Measurements from ENCODE around the gene AFF3. TPM values are rescaled to one million over a fixed set of nuclear protein-coding genes. Genes with fewer than 3 reads are reported as not detected.

AFF3 gene
- total and polyA plus RNA-seq, 4 donors = 0.48 to 5.3 (median 2.3) TPM

DNA sequence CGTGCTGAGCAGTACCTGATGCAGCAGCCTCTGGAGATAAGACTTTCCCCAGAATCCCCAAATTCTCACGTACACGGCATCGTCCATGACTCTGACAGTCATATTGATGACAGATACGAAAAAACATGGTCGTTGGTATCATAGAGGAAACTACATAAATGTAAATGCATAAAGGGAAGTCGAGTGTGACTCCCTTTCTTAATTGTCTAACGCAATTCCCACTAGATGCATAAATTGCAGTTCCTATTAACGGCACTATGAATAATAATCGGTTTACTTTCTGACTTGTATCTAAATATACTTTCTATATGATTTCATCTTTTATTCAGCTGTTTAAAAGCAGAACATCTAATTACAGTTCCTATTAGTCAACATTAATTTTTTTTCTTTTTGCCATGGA, 330.0 kb downstream of the AFF3 start:
- H3K4me1 ChIP-seq (ENCODE audit: control insufficient read depth in 4 of 4, insufficient read depth in 4 of 4, low read length in 3 of 4) = no peaks in the 10 kb centered on the region
- 87% methylated on average over 10 of the region's 10 CpGs for WGBS
- H3K27me3 ChIP-seq (ENCODE audit: control insufficient read depth in 4 of 4, insufficient read depth in 4 of 4, low read length in 3 of 4) = no peaks in the 10 kb centered on the region
- no peaks in the 10 kb centered on the region for H3K9me3 ChIP-seq (ENCODE audit: control insufficient read depth in 4 of 4, low read length in 3 of 4)
- no peaks in the 10 kb centered on the region for H3K36me3 ChIP-seq (ENCODE audit: control insufficient read depth in 4 of 4, insufficient read depth in 3 of 4, low read depth in 1 of 4, low read length in 3 of 4)
- TF ChIP-seq YY1 (IDR thresholded peaks at IDR 0.05) (no peak), RXRA (IDR thresholded peaks at IDR 0.05) (no peak)
- no peak overlapping the region for H3K4me3 ChIP-seq (ENCODE audit: low read depth in 1 of 3, low read length in 3 of 3)
- H3K9ac ChIP-seq (ENCODE audit: low read depth in 1 of 2, low read length in 2 of 2) = no peak overlapping the region
- no peak overlapping the region for H3K27ac ChIP-seq (ENCODE audit: low read depth in 1 of 2, low read length in 2 of 2)
- DNase-seq (ENCODE audit: low spot score) = no peak

DNA sequence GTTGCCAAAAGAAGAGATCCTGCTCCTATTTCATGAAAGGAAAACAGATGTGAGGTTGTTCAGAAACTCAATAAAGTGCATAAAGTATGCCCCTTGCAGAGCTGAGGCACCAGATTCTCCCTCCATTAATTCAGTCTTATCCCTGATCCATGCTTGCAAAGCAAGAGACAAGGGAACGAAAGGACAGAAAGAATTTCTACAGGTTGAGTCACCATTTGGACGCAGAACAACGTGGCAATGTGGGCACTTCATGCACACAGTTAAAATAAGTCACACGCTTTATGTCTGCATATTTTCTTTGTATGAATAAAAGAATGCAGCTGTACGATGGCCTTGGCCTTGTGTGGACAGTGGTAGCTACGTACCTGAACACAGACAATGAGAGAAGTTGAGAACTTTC, 330.8 kb downstream of the AFF3 start:
- no peak overlapping the region for H3K27ac ChIP-seq (ENCODE audit: low read depth in 1 of 2, low read length in 2 of 2)
- no peaks in the 10 kb centered on the region for H3K36me3 ChIP-seq (ENCODE audit: control insufficient read depth in 4 of 4, insufficient read depth in 3 of 4, low read depth in 1 of 4, low read length in 3 of 4)
- no peak for DNase-seq (ENCODE audit: low spot score)
- H3K9me3 ChIP-seq (ENCODE audit: control insufficient read depth in 4 of 4, low read length in 3 of 4) = no peaks in the 10 kb centered on the region
- H3K27me3 ChIP-seq (ENCODE audit: control insufficient read depth in 4 of 4, insufficient read depth in 4 of 4, low read length in 3 of 4) = no peaks in the 10 kb centered on the region
- H3K9ac ChIP-seq (ENCODE audit: low read depth in 1 of 2, low read length in 2 of 2) = no peak overlapping the region
- no peaks in the 10 kb centered on the region for H3K4me1 ChIP-seq (ENCODE audit: control insufficient read depth in 4 of 4, insufficient read depth in 4 of 4, low read length in 3 of 4)
- H3K4me3 ChIP-seq (ENCODE audit: low read depth in 1 of 3, low read length in 3 of 3) = no peak overlapping the region
- TF ChIP-seq JUND (IDR thresholded peaks at IDR 0.05) (no peak), HNF4G (IDR thresholded peaks at IDR 0.05) (no peak), SP1 (IDR thresholded peaks at IDR 0.05) (no peak), FOXA2 (IDR thresholded peaks at IDR 0.05) (no peak), RAD21 (IDR thresholded peaks at IDR 0.05) (no peak), HNF4A (conservative IDR thresholded peaks at IDR 0.05) (no peak), NR2F2 (IDR thresholded peaks at IDR 0.05) (no peak)
- TF ChIP-seq, protein P1, sequence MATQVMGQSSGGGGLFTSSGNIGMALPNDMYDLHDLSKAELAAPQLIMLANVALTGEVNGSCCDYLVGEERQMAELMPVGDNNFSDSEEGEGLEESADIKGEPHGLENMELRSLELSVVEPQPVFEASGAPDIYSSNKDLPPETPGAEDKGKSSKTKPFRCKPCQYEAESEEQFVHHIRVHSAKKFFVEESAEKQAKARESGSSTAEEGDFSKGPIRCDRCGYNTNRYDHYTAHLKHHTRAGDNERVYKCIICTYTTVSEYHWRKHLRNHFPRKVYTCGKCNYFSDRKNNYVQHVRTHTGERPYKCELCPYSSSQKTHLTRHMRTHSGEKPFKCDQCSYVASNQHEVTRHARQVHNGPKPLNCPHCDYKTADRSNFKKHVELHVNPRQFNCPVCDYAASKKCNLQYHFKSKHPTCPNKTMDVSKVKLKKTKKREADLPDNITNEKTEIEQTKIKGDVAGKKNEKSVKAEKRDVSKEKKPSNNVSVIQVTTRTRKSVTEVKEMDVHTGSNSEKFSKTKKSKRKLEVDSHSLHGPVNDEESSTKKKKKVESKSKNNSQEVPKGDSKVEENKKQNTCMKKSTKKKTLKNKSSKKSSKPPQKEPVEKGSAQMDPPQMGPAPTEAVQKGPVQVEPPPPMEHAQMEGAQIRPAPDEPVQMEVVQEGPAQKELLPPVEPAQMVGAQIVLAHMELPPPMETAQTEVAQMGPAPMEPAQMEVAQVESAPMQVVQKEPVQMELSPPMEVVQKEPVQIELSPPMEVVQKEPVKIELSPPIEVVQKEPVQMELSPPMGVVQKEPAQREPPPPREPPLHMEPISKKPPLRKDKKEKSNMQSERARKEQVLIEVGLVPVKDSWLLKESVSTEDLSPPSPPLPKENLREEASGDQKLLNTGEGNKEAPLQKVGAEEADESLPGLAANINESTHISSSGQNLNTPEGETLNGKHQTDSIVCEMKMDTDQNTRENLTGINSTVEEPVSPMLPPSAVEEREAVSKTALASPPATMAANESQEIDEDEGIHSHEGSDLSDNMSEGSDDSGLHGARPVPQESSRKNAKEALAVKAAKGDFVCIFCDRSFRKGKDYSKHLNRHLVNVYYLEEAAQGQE (IDR thresholded peaks at IDR 0.05) = no peak
- TF ChIP-seq, protein P2, sequence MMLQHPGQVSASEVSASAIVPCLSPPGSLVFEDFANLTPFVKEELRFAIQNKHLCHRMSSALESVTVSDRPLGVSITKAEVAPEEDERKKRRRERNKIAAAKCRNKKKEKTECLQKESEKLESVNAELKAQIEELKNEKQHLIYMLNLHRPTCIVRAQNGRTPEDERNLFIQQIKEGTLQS (IDR thresholded peaks at IDR 0.05) = no peak
- 95% methylated on average over 6 of the region's 6 CpGs for WGBS

DNA sequence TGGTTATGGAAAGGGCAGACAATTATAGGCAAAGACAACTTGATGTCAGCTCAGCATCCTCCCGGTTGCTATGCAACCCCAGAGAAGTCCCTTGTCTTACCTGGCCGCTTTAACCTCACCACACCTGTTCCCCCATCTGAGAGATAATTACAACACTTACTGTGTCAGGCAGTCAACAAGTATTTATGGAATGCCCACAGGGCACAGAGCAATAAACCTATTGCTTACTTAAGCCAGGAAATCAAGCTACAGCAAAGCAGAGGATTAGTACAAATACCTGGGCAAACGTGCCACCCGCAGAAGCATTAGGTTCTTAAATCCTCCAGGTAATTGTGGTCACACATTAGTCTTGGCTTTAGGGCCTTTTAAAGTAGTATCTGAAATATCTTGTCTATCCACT, 332.2 kb downstream of the AFF3 start:
- H3K27me3 ChIP-seq (ENCODE audit: control insufficient read depth in 4 of 4, insufficient read depth in 4 of 4, low read length in 3 of 4) = no peaks in the 10 kb centered on the region
- no peak for DNase-seq (ENCODE audit: low spot score)
- H3K27ac ChIP-seq (ENCODE audit: low read depth in 1 of 2, low read length in 2 of 2) = no peak overlapping the region
- 88% methylated on average over 4 of the region's 4 CpGs for WGBS
- H3K4me1 ChIP-seq (ENCODE audit: control insufficient read depth in 4 of 4, insufficient read depth in 4 of 4, low read length in 3 of 4) = no peaks in the 10 kb centered on the region
- H3K4me3 ChIP-seq (ENCODE audit: low read depth in 1 of 3, low read length in 3 of 3) = no peak overlapping the region
- H3K9ac ChIP-seq (ENCODE audit: low read depth in 1 of 2, low read length in 2 of 2) = no peak overlapping the region
- no peaks in the 10 kb centered on the region for H3K36me3 ChIP-seq (ENCODE audit: control insufficient read depth in 4 of 4, insufficient read depth in 3 of 4, low read depth in 1 of 4, low read length in 3 of 4)
- TF ChIP-seq EGR1 (IDR thresholded peaks at IDR 0.05; ENCODE audit: low read depth in 2 of 2) = no peak
- no peak for TF ChIP-seq RAD21 (IDR thresholded peaks at IDR 0.05)
- TF ChIP-seq, protein P3, sequence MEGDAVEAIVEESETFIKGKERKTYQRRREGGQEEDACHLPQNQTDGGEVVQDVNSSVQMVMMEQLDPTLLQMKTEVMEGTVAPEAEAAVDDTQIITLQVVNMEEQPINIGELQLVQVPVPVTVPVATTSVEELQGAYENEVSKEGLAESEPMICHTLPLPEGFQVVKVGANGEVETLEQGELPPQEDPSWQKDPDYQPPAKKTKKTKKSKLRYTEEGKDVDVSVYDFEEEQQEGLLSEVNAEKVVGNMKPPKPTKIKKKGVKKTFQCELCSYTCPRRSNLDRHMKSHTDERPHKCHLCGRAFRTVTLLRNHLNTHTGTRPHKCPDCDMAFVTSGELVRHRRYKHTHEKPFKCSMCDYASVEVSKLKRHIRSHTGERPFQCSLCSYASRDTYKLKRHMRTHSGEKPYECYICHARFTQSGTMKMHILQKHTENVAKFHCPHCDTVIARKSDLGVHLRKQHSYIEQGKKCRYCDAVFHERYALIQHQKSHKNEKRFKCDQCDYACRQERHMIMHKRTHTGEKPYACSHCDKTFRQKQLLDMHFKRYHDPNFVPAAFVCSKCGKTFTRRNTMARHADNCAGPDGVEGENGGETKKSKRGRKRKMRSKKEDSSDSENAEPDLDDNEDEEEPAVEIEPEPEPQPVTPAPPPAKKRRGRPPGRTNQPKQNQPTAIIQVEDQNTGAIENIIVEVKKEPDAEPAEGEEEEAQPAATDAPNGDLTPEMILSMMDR (IDR thresholded peaks at IDR 0.05; ENCODE audit: low read depth, low read length, missing input control) = no peak
- TF ChIP-seq NR2F2 (IDR thresholded peaks at IDR 0.05) = no peak
- TF ChIP-seq HNF4A (conservative IDR thresholded peaks at IDR 0.05) = no peak
- no peak for TF ChIP-seq YY1 (IDR thresholded peaks at IDR 0.05)
- TF ChIP-seq FOXA1 (IDR thresholded peaks at IDR 0.05) = no peak
- no peak for TF ChIP-seq TAF1 (conservative IDR thresholded peaks at IDR 0.05)
- TF ChIP-seq, protein P4, sequence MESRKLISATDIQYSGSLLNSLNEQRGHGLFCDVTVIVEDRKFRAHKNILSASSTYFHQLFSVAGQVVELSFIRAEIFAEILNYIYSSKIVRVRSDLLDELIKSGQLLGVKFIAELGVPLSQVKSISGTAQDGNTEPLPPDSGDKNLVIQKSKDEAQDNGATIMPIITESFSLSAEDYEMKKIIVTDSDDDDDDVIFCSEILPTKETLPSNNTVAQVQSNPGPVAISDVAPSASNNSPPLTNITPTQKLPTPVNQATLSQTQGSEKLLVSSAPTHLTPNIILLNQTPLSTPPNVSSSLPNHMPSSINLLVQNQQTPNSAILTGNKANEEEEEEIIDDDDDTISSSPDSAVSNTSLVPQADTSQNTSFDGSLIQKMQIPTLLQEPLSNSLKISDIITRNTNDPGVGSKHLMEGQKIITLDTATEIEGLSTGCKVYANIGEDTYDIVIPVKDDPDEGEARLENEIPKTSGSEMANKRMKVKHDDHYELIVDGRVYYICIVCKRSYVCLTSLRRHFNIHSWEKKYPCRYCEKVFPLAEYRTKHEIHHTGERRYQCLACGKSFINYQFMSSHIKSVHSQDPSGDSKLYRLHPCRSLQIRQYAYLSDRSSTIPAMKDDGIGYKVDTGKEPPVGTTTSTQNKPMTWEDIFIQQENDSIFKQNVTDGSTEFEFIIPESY (IDR thresholded peaks at IDR 0.05) = no peak
- H3K9me3 ChIP-seq (ENCODE audit: control insufficient read depth in 4 of 4, low read length in 3 of 4) = no peaks in the 10 kb centered on the region

Measured in liver (tissue), 9 donors.